GM12801 (cell line): Measurements from ENCODE around the gene CPT1C.

Source experiments
- CTCF ChIP-seq: IDR thresholded peaks from one replicate; pipeline ENCODE4 v1.5.1; 2011; ENCODE audit warnings: control low read depth; ENCODE audit not compliant: insufficient read length; ENCODE audit errors: extremely low read depth

Gene CPT1C

DNA sequence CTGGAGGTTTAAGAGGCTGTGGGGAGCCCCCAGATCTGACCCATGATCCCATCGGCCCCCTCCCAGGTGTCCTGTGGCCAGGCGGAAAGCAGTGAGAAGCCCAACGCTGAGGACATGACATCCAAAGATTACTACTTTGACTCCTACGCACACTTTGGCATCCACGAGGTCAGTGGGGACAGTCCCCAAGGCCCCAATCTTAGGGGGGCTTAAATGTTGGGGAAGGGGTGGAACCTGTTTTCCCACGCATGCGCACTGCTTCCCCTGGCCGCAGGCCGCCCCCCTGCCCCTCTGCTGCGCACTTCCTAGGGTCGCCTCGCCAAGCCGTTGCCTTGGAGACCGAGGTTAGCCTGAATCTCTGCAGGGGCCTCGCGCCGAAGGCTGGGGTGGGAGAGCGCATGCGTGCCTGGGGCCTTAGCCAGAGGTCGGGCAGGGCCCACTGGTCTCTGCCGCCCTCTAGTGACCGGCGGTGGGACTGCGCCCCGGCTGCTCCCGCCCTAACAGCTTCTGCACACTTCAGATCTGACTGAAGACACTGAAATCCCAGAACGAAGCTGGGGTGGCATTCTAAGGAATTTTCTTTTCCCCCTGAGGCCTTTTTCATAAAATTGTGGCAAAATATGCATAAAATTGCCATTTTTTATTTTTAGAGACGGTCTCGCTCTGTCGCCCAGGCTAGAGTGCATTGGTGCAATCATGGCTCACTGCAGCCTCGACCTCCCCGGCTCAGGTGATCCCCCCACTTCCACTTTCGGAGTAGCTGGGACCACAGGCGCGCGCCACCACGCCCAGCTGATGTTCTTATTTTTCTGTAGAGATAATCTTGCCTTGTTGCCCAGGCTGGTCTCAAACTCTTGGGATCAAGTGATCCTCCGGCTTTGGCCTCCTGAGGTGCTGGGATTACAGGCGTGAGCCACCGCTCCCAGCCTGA lies 10.2 kb upstream of the CPT1C start:
- TF ChIP-seq CTCF: peak; percentile 95

DNA sequence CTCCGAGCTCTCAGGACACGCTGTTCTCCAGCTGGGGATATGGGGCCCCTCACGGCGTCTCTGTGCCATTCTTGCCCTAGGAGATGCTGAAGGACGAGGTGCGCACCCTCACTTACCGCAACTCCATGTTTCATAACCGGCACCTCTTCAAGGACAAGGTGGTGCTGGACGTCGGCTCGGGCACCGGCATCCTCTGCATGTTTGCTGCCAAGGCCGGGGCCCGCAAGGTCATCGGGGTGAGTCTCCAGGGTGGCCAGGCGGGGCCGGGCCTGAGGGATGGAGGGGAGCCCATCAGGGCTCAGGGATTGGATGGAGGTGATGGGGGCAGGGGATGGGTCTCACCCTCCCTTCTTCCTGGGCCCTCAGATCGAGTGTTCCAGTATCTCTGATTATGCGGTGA lies 9.1 kb upstream of the CPT1C start:
- no peak for TF ChIP-seq CTCF

DNA sequence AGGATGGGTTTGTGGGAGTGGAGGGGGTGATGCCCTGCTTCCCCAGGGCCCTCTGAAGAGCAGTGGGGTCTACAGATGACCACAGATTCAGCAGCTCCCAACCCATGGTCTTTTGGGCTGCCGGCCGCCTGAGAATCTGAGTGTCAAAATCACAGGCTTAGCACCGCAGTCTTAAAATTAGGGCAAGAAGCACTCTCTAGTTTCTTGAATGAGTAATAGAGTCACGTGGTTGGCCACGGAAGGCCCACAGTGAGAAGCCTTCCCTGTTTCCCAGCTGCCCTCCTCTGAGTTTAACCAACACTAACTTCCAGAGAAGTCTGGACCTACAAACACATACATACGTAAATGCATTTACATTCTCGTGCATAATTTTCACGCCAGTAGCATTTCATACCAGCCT lies 8.6 kb upstream of the CPT1C start:
- TF ChIP-seq CTCF: no peak

DNA sequence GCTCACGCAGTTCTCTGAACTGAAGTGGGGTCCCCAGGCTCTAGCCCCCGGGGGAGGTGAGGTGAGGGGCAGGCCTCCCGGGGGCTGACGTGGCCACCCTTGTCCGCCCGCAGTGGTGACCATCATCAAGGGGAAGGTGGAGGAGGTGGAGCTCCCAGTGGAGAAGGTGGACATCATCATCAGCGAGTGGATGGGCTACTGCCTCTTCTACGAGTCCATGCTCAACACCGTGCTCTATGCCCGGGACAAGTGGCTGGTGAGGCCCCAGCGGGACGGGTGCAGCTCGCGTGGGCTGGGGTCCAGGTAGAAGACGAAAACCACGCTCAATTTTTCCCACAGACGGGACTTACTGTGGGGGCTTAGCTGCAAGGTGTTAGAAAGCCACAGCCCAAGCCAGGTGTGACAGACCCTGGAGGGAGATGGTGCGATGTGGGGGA lies 7.1 kb upstream of the CPT1C start:
- no peak for TF ChIP-seq CTCF

DNA sequence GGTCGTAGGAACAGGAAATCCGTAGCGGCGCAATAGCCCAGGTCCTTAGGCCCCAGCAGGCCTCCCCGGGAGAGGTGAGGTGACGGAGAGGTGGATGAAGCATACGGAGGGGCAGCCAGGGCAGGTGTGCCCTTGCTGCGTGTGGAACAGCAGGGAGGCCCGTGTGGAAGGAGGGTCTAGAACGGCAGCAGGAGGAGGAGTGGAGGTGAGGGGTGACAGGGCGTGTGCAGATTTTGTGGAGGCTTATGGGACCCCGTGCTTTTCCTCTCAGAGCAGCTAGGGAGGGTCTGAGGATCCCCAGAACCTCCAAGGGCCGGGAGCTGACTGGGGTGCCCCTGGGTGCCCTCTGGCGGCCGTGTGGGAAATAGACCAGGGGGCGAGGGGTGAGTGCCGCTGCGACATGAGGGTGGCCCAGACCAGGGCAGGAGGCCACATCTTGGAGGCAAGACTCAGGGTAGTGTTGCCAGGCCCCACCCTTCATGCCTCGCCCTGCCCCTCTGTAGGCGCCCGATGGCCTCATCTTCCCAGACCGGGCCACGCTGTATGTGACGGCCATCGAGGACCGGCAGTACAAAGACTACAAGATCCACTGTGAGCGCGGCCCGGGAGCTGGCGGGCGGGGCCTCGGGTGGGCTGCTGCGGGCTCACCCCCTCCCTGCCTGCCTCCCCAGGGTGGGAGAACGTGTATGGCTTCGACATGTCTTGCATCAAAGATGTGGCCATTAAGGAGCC lies 6.5 kb upstream of the CPT1C start:
- no peak for TF ChIP-seq CTCF

GRCh38 chr19:49684983-49685553 lies 5.8 kb upstream of the CPT1C start:
- TF ChIP-seq CTCF: no peak

- TF ChIP-seq CTCF: no peak
Observed at GRCh38 chr19:49685845-49686332, 5.0 kb upstream of the CPT1C start.
